PC-9 (cell line): ENCODE data around the gene DDHD1.

Experiments
- CTCF ChIP-seq: fragments of 200-600 bp; sonication (generic); conservative IDR thresholded peaks from 2 replicates; pipeline ENCODE4 v1.6.1; 2017; ENCODE audit warnings: mixed run types, antibody characterized with exemption, mild to moderate bottlenecking, moderate library complexity
- EZH2 ChIP-seq: fragments of 200-600 bp; sonication (generic); IDR thresholded peaks from 2 replicates; pipeline ENCODE4 v1.8.0; 2017; ENCODE audit warnings: antibody characterized with exemption, low read depth

GRCh38 chr14:53016491-53016890 is 136.6 kb downstream of the DDHD1 start:
- TF ChIP-seq CTCF, result no peak
- no peak for TF ChIP-seq EZH2
